H1 (cell line): Measurements from ENCODE around the gene NEB. TPM values are rescaled to one million over a fixed set of nuclear protein-coding genes. Genes with fewer than 3 reads are reported as not detected.

Experiments
- GABPA ChIP-seq: IDR thresholded peaks from 2 replicates; pipeline ENCODE4 v1.6.1; 2011; ENCODE audit warnings: mild to moderate bottlenecking, low read length, moderate library complexity, borderline replicate concordance; ENCODE audit not compliant: insufficient read depth
- polyA plus RNA-seq, 7 experiments: library from polyadenylated mRNA; depleted of rRNA in 3 of 7; stranded (reverse) in 5 of 7; unstranded in 2 of 7; fragments of >200 nt in 5 of 7; fragments of 200-250 nt in 2 of 7; gene quantifications; 1 replicate in 5 of 7; 2 replicates in 1 of 7; 4 replicates in 1 of 7; pipeline versions ENCODE4 v1.2.1 to v1.2.3, GENCODE V29; 2011 to 2013; ENCODE audit warnings: missing spikeins in 2 of 7, mixed read lengths in 2 of 7
- total RNA-seq: library from RNA; stranded (reverse); fragmentation: NEBNext Ultra II Directional; extraction: Animal tissue kit (Norgen Biotek cat#: 25700); gene quantifications from 2 replicates; pipeline ENCODE4 v1.2.1, GENCODE V29; 2021

The NEB gene
- total and polyA plus RNA-seq, 2 of the 8 experiments (the other 6 are each of a cell fraction or from before 2014, with no cell fraction given): 1.4 to 2.5 TPM

GRCh38 chr2:151568501-151568900 lies 165.8 kb downstream of the NEB start (continued):
- no peak for TF ChIP-seq GABPA
- TF ChIP-seq, all 59 proteins: peak for 0
